HepG2 (cell line): ENCODE results near the gene SH3TC2. TPM values are rescaled to one million over a fixed set of nuclear protein-coding genes. Genes with fewer than 3 reads are reported as not detected.

Experiments
- ATAC-seq: fragments of 200-7000 bp; cut with Tn5 transposase; 3 replicates; pipeline ENCODE4 v1.9.1; 2020; ENCODE audit warnings: mild to moderate bottlenecking, moderate library complexity
- BruUV-seq: library from RNA; stranded (reverse); fragments of 400-500 nt; replicated peaks from 2 replicates; lab custom pipeline; 2021; lab: Mats Ljungman, UMichigan
- CTCF ChIA-PET: fragments of 300-600 bp; formaldehyde crosslinking; extraction: SDS; loops from one replicate; lab custom pipeline; 2021; ENCODE audit warnings: low total read pairs, inconsistent platforms, low intra/inter-chr PET ratio; lab: Yijun Ruan, JAX
- POLR2A ChIA-PET: fragments of 350-600 bp; sonication (Branson Sonifier 250); formaldehyde crosslinking; loops from one replicate; lab custom pipeline; 2020; ENCODE audit warnings: antibody characterized with exemption, inconsistent platforms; lab: Yijun Ruan, JAX
- DNase-seq: peaks from one replicate; pipeline ENCODE4 v3.0.0-alpha.2; 2015; ENCODE audit warnings: low spot score
- FAIRE-seq: peaks from 3 replicates; lab custom pipeline; 2011; peaks lifted over from hg19 to GRCh38; lab: Jason Lieb, UNC
- H2AFZ ChIP-seq: one replicate; pipeline ENCODE4 v1.6.1; 2011; ENCODE audit warnings: low read length, inconsistent platforms
- H3K27ac ChIP-seq: fragments of 300-600 bp; 3 replicates; pipeline ENCODE4 v1.8.0; 2011; ENCODE audit warnings: mixed run types, mild to moderate bottlenecking, mixed read lengths, low read length, inconsistent platforms; ENCODE audit not compliant: insufficient read depth; ENCODE audit errors: extremely low read length
- H3K27me3 ChIP-seq, 2 experiments: fragments of 200-600 bp in 1 of 2; 2 replicates in 1 of 2; 3 replicates in 1 of 2; pipeline versions ENCODE4 v1.6.0 to v1.8.0; 2011; ENCODE audit warnings: low read length in 2 of 2, mild to moderate bottlenecking in 2 of 2, moderate library complexity in 2 of 2, inconsistent platforms in 1 of 2; ENCODE audit not compliant: insufficient read depth in 2 of 2, control insufficient read depth in 1 of 2
- H3K36me3 ChIP-seq, 2 experiments: fragments of 200-600 bp in 1 of 2; replicated peaks in 1 of 2; 2 replicates in 1 of 2; 3 replicates in 1 of 2; pipeline versions ENCODE4 v1.5.1 to v1.8.0; 2011; ENCODE audit warnings: low read length in 2 of 2, inconsistent platforms in 1 of 2; ENCODE audit not compliant: insufficient read depth in 2 of 2, control insufficient read depth in 1 of 2
- H3K4me1 ChIP-seq: 2 replicates; pipeline ENCODE4 v1.5.1; 2012; ENCODE audit warnings: low read length, inconsistent platforms; ENCODE audit not compliant: insufficient read depth
- H3K4me2 ChIP-seq: 2 replicates; pipeline ENCODE4 v1.6.0; 2011; ENCODE audit warnings: low read depth, low read length, inconsistent platforms
- H3K4me3 ChIP-seq, 3 experiments: fragments of 200-600 bp in 1 of 3; sonication (generic), shearing (Covaris generic) in 1 of 3; replicated peaks in 1 of 3; 2 replicates each; pipeline ENCODE4 v1.5.1; 2011 to 2016; ENCODE audit warnings: low read length in 3 of 3, inconsistent platforms in 2 of 3, low read depth in 2 of 3, mild to moderate bottlenecking in 2 of 3, control low read depth in 1 of 3, mixed read lengths in 1 of 3; ENCODE audit not compliant: insufficient read depth in 1 of 3
- H3K79me2 ChIP-seq: one replicate; pipeline ENCODE4 v1.6.1; 2011; ENCODE audit warnings: low read length, inconsistent platforms; ENCODE audit not compliant: insufficient read depth
- H3K9ac ChIP-seq: 2 replicates; pipeline ENCODE4 v1.6.0; 2011; ENCODE audit warnings: mild to moderate bottlenecking, low read depth, low read length, inconsistent platforms; ENCODE audit not compliant: insufficient read depth
- H3K9me3 ChIP-seq: 2 replicates; pipeline ENCODE4 v1.5.1; 2012; ENCODE audit warnings: mild to moderate bottlenecking, low read length
- H4K20me1 ChIP-seq: 2 replicates; pipeline ENCODE4 v1.6.0; 2011; ENCODE audit warnings: inconsistent platforms, mild to moderate bottlenecking, low read length, moderate library complexity; ENCODE audit not compliant: insufficient read depth
- AHR ChIP-seq: IDR thresholded peaks from 2 replicates; pipeline ENCODE4 v1.6.1; 2018; ENCODE audit warnings: missing genetic modification reagents, missing compliant biosample characterization
- CBX2 ChIP-seq, 2 experiments: fragments of 200-600 bp in 1 of 2; sonication (generic); formaldehyde crosslinking in 1 of 2; IDR thresholded peaks; 2 replicates each; pipeline versions ENCODE4 v1.7.0 to v1.8.1; 2018 to 2022; ENCODE audit warnings: low read depth in 2 of 2, low read length in 1 of 2, mild to moderate bottlenecking in 1 of 2, missing genetic modification reagents in 1 of 2
- JUNB ChIP-seq: sonication (generic); formaldehyde crosslinking; IDR thresholded peaks from 2 replicates; pipeline ENCODE4 v1.8.0; 2022; ENCODE audit warnings: missing genetic modification reagents, mild to moderate bottlenecking, borderline replicate concordance
- MIXL1 ChIP-seq: IDR thresholded peaks from 2 replicates; pipeline ENCODE4 v1.6.1; 2016
- TP53 ChIP-seq: sonication (generic); formaldehyde crosslinking; conservative IDR thresholded peaks from 2 replicates; pipeline ENCODE4 v1.4.0; 2020; ENCODE audit warnings: missing genetic modification reagents
- ZFP36L1 ChIP-seq: sonication (generic); formaldehyde crosslinking; IDR thresholded peaks from 2 replicates; pipeline ENCODE4 v1.8.0; 2022; ENCODE audit warnings: mild to moderate bottlenecking, missing genetic modification reagents, moderate library complexity
- ZNF180 ChIP-seq: sonication (generic); formaldehyde crosslinking; IDR thresholded peaks from 2 replicates; pipeline ENCODE4 v1.4.0; 2020; ENCODE audit warnings: low read depth, missing genetic modification reagents, borderline replicate concordance
- ZNF335 ChIP-seq: sonication (generic); formaldehyde crosslinking; IDR thresholded peaks from 2 replicates; pipeline ENCODE4 v1.4.0; 2020; ENCODE audit warnings: missing genetic modification reagents
- WGBS: methylation state at CpG from one replicate; pipeline ENCODE4 v1.1.6; 2017; ENCODE audit warnings: low lambda C conversion rate; 5-methylcytosine and 5-hydroxymethylcytosine counted together
- in situ Hi-C: cut with HindIII; loops from 2 replicates; pipeline ENCODE4 v1.10.0; 2017; ENCODE audit warnings: low pct_unique_long_range_greater_than_20kb; ENCODE audit not compliant: extremely low pct_ligation_motif_present
- intact Hi-C: fragments of 100-400 bp; cut with micrococcal nuclease; formaldehyde crosslinking; loops from one replicate; pipeline ENCODE4 v1.10.0; 2022; ENCODE audit not compliant: unreplicated experiment
- polyA plus RNA-seq, 8 experiments: library from polyadenylated mRNA; depleted of rRNA in 3 of 8; stranded (reverse) in 7 of 8; unstranded in 1 of 8; fragments of >200 nt; fragmentation: Illumina TruSeq in 4 of 8; extraction: Trizol in 4 of 8; gene quantifications; 2 replicates each; pipeline versions ENCODE4 v1.2.1 to v1.2.3, GENCODE V29; 2011 to 2016; ENCODE audit warnings: low read depth in 4 of 8, missing spikeins in 1 of 8, mixed read lengths in 1 of 8; ENCODE audit not compliant: insufficient read depth in 1 of 8
- total RNA-seq, 5 experiments: library from RNA; depleted of rRNA; stranded (reverse); fragments of >200 nt; fragmentation: Illumina TruSeq; extraction: Trizol; gene quantifications; 2 replicates each; pipeline ENCODE4 v1.2.3, GENCODE V29; 2016; ENCODE audit warnings: low read depth in 1 of 5
- TF ChIP-seq, protein P1 (sequence below): sonication (generic); formaldehyde crosslinking; IDR thresholded peaks from 2 replicates; pipeline ENCODE4 v1.4.0; 2020; ENCODE audit warnings: missing genetic modification reagents, borderline replicate concordance
- TF ChIP-seq, protein P2 (sequence below): sonication (generic); formaldehyde crosslinking; IDR thresholded peaks from 2 replicates; pipeline ENCODE4 v1.4.0; 2020; ENCODE audit warnings: missing genetic modification reagents; ENCODE audit errors: not compliant biosample characterization

The SH3TC2 gene
- total and polyA plus RNA-seq, 2 of the 13 experiments (the other 11 are each of a cell fraction or from before 2014, with no cell fraction given), result 0.34 to 0.71 TPM

DNA sequence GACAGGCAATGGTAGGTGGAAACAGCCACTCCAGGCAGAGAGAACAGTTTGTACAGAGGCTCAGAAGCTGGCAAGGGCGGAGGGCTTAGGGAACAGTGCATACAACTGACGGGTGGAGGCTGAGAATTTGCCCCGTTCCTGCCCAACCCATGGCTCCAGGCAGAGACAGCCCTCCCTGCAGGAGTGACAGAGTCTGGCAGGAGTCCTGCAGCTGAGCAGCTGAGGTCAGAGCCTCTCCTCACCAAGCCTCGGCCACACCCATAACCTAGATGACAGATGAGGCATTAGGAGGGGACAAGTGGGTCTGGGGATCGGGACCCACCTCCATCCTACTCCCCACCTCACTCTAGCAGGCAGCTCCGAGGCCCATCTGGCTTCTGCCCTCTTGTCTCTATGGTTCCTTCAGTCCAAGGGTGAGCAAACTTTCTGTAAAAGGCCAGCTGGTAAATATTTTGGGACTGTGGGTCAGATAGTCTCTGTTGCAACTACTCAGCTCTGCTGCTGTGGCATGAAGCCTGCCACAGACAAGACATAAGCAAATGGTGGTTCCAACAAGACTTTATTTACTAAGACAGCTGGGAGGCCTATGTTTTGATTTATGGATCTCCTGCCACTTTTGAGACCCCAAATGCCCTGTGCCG, 83.7 kb downstream of the SH3TC2 start:
- CTCF ChIA-PET, result no interaction called here
- no peak for ATAC-seq
- Histone ChIP-seq H3K4me2 (no peak overlapping the region), H4K20me1 (no peaks in the 10 kb centered on the region), H3K27me3 (no peaks in the 10 kb centered on the region), H3K79me2 (no peaks in the 10 kb centered on the region), H3K27ac (no peak overlapping the region), H3K4me3 (no peak overlapping the region), H3K9me3 (no peaks in the 10 kb centered on the region), H3K36me3 (no peaks in the 10 kb centered on the region), H3K4me1 (no peaks in the 10 kb centered on the region)
- BruUV-seq, result no TSS peak
- DNase-seq, result no peak
- no peak for FAIRE-seq
- in situ Hi-C loops, result no loop called here
- TF ChIP-seq ZFP36L1 (CRISPR knock-in tag), result no peak
- TF ChIP-seq, all 625 proteins: peak for 0
- intact Hi-C loops, result no loop called here
- no peak overlapping the region for H3K9ac ChIP-seq
- POLR2A ChIA-PET, result no interaction called here
- WGBS, result 36% methylated on average over 4 of the region's 7 CpGs
- no peak overlapping the region for H2AFZ ChIP-seq

DNA sequence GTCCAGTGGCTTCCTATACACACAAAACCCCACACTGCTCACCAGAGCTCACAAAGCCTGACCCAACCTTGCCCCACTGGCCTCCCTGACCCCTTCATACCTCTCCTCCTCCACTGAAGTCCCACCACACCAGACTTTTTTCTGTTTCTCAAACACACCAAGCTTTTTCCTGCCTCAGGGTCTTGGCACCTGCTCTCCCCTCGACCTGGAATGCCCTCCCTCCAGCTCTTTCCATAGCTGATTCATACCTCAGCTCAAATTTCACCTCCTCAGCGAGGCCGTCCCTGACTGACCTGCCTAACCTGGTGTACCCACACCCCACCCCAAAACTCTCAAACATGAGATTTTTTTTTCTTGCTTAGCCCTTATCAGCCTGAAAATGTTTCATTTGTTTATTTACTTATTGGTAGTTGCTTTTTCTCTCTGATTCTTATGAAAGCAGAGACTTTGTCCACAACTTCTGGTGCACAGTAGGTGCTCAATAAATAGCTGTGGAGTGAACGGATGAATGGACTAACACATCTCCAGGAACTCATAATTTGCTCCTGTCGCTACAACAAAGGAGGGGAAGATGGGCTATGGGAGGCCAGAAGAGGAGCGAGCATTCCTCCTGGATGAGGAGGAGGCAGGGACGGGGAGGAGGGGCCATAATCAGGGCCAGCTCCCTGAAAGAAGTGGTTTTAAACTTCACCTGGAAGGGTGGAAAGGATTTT, 84.3 kb downstream of the SH3TC2 start:
- DNase-seq (no peak), FAIRE-seq (no peak), ATAC-seq (no peak)
- Histone ChIP-seq H3K4me3 (no peak overlapping the region), H3K36me3 (no peaks in the 10 kb centered on the region), H3K27ac (no peak overlapping the region), H3K9me3 (no peaks in the 10 kb centered on the region), H2AFZ (no peak overlapping the region), H3K4me1 (no peaks in the 10 kb centered on the region), H3K4me2 (no peak overlapping the region), H3K27me3 (no peaks in the 10 kb centered on the region), H3K9ac (no peak overlapping the region), H4K20me1 (no peaks in the 10 kb centered on the region), H3K79me2 (no peaks in the 10 kb centered on the region)
- BruUV-seq, result no TSS peak
- POLR2A ChIA-PET, result no interaction called here
- CTCF ChIA-PET, result no interaction called here
- intact Hi-C loops, result no loop called here
- in situ Hi-C loops, result no loop called here
- 8% methylated on average over 7 of the region's 7 CpGs for WGBS
- TF ChIP-seq ZNF180 (CRISPR knock-in tag) (no peak), MIXL1 (CRISPR knock-in tag) (no peak), AHR (CRISPR knock-in tag) (no peak), JUNB (CRISPR knock-in tag) (no peak), ZNF335 (CRISPR knock-in tag) (no peak), CBX2 (IDR thresholded peaks at IDR 0.05; ENCODE audit: low read depth, low read length) (no peak), CBX2 (CRISPR knock-in tag; IDR thresholded peaks at IDR 0.05; ENCODE audit: low read depth) (no peak), TP53 (CRISPR knock-in tag) (no peak)
- TF ChIP-seq, protein P1, sequence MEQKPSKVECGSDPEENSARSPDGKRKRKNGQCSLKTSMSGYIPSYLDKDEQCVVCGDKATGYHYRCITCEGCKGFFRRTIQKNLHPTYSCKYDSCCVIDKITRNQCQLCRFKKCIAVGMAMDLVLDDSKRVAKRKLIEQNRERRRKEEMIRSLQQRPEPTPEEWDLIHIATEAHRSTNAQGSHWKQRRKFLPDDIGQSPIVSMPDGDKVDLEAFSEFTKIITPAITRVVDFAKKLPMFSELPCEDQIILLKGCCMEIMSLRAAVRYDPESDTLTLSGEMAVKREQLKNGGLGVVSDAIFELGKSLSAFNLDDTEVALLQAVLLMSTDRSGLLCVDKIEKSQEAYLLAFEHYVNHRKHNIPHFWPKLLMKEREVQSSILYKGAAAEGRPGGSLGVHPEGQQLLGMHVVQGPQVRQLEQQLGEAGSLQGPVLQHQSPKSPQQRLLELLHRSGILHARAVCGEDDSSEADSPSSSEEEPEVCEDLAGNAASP, result no peak
- TF ChIP-seq, protein P2, sequence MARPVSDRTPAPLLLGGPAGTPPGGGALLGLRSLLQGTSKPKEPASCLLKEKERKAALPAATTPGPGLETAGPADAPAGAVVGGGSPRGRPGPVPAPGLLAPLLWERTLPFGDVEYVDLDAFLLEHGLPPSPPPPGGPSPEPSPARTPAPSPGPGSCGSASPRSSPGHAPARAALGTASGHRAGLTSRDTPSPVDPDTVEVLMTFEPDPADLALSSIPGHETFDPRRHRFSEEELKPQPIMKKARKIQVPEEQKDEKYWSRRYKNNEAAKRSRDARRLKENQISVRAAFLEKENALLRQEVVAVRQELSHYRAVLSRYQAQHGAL, result no peak
